HG03432 (cell line): ENCODE results near the gene CLDN9.

ENCODE experiments used
- ATAC-seq: cut with Tn5 transposase; IDR thresholded peaks from one replicate; pipeline ENCODE4 v1.9.1; 2021; ENCODE audit warnings: mild to moderate bottlenecking, moderate library complexity; ENCODE audit not compliant: unreplicated experiment

The CLDN9 gene, protein sequence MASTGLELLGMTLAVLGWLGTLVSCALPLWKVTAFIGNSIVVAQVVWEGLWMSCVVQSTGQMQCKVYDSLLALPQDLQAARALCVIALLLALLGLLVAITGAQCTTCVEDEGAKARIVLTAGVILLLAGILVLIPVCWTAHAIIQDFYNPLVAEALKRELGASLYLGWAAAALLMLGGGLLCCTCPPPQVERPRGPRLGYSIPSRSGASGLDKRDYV

DNA sequence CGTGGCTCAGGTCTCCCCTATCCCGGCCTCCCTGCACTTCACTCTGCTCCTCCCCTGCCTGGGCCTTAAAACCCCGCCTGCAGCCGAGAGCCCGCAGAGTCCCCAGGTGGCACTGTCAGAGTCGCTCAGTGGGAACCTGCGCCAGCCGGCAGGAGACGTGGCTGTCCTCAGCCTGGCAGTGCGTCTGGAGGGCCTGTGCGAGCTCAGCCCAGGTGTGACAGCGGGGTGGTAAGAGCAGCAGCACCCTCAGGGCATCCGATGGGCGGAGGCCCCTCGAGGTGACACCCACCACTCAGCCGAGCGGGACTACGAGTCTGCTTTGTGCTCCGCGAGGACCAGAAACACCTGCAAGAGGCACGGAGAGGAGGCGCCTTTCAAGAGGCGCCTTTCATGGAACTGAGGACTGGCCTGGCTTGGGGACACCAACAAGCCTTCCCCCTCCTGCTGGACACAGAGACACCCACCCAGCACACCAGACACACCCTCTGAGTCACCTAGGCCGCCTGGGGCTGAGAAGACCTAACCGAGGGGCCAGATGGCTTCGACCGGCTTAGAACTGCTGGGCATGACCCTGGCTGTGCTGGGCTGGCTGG lies at the start of gene CLDN9:
Gene CLDN9, plus strand, starts transcription at position 96 of the 593 bp plus-strand sequence. Its CDS starts 440 bp downstream, at position 536.
- no peak for ATAC-seq

DNA sequence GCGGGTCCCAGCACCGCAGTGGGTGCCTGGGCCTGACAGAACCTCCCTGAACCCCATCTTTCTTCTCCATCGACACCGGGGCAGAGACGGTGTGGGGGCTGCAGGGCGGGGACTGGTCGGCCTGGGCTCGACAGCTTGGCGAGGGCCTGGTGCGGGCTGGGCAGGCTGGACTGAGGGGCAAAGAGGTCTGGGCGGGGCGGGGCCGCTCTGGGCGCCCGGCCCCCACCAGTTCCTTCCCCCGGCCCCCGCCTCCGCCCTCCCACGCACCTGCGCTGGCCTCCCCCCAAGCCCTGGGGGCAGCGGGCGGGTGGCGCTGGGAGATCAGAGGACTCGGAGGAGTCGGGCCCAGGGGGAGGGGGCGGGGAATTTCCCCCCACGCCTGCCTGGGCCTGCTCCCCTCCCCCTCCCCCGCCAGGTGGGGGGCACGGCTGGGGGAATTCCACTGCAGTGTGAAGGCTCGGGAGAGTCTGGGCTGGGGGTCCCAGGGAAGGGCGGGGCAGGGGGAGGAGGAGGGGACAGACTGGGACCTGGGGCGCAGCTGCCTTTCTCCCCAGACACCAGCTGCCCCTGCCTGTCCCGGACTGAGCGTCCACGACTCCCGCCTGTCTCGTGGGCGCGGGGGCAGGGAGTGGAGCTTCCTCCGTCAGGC lies 49.5 kb upstream of the CLDN9 start:
- ATAC-seq = no peak

DNA sequence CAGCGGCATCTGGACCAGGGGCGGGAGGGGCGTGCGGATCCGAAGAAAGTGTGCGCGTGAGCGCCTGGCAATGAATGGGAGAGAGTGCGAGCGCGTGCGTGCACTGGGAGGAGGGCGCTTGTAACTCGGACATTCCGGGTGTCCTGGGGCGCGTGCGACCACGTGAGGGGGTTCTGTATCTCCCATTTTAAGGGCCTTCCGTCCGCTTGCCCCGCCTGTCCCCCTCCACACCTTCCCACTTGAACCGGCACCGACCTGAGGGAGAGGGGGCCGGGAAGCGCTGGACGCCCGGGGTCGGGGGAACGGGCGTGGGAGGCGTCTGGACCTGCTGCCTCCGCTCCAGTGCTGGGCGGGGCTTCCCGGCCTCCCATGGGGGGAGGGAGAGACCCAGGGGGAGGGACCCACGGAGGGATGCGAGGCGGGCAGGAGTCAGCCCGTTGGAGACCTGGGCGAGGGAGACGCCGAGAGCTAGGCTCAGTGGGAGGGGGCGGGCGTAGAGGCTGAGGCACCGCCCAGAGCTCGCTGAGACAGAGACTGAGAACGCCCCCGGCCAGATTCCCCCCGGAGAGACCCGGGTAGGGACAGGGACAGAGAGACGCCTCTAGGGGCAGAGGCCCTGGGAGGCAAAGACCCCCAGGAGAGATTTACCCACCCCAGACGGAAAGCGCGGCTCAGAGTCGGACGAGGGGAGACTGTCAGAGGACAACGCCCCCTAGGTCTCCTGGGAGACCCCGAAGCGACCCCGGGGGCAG lies 48.8 kb upstream of the CLDN9 start, which contains the start of gene KREMEN2:
Gene KREMEN2, plus strand, starts transcription at position 553 of the 752 bp plus-strand sequence. CDS start 246 bp downstream, outside the sequence.
- no peak for ATAC-seq

DNA sequence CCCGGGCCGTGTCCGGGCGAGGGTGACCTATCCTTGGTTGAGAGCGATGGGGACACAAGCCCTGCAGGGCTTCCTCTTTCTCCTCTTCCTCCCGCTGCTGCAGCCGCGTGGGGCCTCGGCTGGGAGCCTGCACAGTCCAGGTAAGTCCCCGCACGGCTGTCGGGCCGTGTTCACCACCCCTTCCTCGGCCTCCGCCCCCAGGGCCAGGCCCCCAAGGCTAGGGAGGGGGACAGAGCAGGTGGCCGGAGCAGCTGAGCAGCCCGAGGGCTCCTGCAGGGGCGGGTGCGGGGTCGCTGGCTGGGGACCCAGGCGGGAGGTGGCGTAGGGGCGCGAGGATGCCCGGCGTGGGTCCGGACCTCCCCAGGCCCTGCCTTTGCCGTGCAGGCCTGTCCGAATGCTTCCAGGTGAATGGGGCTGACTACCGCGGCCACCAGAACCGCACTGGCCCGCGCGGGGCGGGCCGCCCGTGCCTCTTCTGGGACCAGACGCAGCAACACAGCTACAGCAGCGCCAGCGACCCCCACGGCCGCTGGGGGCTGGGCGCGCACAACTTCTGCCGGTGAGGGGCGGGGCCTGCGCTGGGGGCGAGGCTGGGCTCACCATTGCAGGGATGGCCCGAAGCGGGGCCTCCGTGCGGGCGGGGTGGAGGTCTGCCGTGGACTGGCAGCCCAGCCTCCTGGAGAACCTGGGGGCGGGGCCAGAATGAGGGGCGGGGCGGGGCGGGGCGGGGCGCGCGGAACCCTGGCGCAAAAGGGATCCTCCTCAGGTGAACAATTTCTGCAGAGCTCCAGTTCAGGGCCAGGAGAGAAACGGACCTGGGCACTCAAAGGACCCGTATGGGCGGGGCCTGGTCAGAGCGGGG lies 48.0 kb upstream of the CLDN9 start:
- no peak for ATAC-seq

DNA sequence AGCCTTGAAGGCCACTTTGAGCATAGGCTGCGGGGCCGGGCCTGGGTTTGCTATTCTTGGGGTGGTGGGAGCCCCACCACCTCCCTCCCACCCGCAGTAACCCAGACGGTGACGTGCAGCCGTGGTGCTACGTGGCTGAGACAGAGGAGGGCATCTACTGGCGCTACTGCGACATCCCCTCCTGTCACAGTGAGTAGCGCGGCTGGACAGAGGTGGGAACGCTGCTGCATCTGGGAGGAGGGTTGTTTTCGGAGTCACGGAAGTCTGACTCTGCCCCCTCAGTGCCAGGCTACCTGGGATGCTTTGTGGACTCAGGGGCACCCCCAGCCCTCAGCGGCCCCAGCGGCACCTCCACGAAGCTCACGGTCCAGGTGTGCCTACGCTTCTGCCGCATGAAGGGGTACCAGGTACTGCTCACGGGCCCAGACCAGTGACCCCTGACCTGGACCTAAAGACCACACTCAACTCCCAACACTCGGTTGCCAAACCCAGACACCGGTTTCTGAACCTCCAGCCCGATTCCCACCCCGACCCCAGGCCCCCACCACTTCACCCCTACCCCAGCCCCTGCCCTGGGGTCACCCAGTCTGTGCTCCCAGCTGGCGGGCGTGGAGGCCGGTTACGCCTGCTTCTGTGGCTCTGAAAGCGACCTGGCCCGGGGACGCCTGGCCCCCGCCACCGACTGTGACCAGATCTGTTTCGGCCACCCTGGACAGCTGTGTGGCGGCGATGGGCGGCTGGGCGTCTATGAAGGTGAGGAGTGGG lies 46.5 kb upstream of the CLDN9 start:
- ATAC-seq = no peak

DNA sequence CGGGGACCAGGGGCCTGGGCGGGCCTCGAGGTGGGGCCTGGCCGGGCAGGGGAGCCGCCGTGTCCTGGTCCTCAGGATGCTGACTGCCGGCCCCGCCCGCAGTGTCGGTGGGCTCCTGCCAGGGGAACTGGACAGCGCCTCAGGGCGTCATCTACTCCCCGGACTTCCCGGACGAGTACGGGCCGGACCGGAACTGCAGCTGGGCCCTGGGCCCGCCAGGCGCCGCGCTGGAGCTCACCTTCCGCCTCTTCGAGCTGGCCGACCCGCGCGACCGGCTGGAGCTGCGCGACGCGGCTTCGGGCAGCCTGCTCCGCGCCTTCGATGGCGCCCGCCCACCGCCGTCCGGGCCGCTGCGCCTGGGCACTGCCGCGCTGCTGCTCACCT lies 45.9 kb upstream of the CLDN9 start:
- no peak for ATAC-seq

DNA sequence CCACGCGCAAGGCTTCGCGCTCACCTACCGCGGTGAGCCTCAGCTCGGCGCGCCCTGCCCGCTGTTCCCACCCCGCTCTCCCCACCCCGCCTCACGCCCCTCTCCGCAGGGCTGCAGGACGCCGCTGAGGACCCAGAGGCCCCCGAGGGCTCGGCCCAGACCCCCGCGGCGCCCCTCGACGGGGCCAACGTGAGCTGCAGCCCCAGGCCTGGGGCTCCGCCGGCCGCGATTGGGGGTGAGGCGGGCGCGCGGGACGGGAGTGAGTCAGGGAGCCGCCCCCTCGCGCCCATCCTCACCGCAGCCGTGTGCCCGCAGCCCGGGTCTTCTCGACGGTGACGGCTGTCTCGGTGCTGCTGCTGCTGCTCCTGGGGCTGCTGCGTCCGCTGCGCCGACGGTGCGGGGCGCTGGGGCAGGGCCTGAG lies 45.5 kb upstream of the CLDN9 start:
- ATAC-seq = no peak

DNA sequence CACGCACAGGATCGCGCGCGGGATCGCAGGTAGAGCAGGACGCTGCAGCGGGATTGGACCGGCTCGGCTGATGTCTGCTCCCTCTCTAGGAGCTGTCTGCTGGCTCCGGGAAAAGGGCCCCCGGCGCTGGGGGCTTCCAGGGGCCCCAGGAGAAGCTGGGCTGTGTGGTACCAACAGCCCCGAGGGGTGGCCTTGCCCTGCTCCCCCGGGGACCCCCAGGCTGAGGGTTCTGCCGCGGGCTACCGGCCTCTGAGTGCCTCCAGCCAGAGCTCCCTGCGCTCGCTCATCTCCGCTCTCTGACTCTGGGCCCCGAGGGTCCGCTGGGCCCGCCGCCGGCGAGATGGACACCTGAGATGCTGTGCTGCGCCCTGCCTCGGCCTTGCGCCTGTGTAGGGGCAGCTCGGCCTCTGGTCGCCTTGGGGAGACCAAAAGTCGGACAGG lies 45.0 kb upstream of the CLDN9 start:
- no peak for ATAC-seq

DNA sequence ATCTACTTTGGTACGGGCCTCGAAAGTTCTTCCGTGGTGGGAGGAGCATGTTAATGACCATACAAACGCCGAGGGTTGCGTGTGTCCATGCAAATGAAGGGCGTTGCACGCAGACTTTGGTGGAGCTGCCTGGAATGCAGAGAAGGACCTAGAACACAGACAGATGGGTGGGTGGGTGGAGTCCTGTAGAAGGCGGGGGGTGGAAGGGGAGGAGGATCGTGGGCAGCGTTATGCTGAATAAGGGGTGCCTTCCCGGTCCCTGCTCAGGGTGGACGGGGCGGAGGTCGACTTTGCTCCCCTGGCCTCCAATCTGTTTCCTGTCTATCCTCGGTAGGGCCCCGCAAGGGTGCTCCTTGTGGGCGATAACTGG lies 44.4 kb upstream of the CLDN9 start:
- no peak for ATAC-seq

DNA sequence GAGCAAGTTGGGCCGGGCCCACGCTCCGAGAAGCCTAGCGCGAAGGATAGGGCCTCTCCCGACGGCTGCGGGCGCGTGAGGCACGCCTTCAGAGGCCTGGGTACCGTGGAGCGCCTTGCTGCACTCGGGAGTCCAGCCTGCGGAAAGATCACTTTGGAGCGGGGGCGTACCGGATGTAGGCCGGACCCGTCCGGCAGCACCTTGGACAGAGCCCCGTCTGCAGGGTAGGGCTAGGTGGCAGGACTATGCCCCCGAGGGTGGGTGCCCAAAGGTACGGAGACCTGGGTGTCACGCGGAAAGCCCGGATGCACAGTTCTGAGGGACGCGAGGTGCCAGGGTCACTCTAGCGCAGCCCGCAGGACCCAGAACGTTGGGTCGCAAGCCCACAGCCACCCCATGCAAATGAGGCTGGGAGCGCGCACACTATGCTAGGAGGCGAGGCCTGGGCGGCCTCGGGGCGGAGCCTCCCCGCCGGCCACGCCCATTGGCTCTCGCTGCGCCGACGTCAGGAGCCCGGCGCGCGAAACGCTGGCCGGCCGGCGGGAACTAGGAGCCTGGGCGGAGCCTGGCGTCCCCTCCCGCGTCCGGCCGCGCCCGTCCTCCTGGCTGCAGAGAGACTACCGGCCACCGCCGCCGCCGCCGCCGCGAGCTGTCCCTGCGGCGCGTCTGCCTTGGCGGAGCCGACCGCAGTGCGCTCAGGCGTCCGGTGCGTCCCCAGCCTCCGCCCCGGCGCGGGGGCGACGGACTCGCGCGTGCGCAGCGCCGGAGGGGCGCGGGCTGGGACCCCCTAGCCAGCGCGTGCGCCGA lies 43.8 kb upstream of the CLDN9 start, which contains the start of gene PAQR4:
Gene PAQR4, plus strand, starts transcription at position 611 of the 807 bp plus-strand sequence. CDS start 327 bp downstream, outside the sequence.
- ATAC-seq = peak; percentile 74

DNA sequence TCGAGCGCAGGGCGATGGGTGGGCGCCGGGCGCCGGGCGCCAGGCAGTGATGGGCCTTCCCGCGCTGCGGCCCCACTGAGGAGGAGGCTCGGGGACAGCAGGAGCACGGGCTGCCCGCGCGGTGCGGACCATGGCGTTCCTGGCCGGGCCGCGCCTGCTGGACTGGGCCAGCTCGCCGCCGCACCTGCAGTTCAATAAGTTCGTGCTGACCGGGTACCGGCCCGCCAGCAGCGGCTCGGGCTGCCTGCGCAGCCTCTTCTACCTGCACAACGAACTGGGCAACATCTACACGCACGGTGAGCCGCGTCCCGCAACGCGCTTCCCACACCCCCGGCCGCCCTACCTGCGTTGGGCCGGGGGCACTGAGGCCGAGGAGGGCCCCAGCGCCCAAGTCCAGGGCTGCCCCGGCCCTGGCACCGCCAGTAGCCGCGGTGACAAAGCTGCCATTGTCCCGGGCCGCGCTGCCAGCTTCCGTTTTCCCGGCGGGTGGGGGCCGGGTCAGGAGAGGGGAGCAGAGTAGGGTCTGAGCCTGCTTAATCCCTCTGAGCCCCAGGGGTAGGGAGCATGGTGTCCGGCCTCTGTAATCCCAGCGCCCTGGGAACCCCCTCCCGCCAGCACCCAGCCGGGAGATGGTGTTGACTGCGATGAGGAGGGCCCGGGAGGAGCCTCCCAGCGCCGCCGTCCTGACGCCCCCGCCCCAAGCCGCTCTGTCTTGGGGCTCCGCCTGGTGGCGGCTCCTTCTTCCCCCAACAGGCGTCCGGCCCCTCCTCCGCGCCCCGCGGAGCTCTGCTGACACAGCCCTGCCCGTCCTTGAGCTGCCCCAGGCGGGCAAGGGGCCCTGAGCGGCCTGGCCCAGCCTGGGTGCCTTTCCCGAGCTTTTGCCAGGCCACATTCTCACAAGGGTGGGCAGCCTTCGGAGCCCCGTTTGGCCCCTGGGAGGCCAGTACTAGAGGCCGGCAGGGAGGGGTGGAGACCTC lies 42.9 kb upstream of the CLDN9 start:
- ATAC-seq = peak; percentile 40

DNA sequence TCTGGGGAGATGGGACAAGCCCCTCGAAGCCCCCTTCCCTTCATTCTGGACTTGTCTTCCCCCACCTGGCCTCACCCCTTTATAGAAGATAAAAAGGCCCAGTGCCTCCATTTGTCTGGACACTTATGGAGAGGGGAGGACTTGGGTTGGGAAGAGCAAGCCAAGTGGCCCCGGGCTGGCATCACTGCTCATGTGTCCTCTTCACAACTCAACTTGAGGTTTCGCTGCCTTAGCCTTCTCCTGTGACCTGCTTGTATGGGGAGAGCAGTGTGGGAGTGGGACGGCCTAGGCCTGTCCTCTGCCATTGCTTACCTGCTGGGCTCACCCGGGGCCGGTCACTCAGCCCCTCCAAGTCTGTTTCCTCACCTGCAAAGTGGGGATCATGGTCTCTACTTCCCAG lies 42.2 kb upstream of the CLDN9 start:
- no peak for ATAC-seq

DNA sequence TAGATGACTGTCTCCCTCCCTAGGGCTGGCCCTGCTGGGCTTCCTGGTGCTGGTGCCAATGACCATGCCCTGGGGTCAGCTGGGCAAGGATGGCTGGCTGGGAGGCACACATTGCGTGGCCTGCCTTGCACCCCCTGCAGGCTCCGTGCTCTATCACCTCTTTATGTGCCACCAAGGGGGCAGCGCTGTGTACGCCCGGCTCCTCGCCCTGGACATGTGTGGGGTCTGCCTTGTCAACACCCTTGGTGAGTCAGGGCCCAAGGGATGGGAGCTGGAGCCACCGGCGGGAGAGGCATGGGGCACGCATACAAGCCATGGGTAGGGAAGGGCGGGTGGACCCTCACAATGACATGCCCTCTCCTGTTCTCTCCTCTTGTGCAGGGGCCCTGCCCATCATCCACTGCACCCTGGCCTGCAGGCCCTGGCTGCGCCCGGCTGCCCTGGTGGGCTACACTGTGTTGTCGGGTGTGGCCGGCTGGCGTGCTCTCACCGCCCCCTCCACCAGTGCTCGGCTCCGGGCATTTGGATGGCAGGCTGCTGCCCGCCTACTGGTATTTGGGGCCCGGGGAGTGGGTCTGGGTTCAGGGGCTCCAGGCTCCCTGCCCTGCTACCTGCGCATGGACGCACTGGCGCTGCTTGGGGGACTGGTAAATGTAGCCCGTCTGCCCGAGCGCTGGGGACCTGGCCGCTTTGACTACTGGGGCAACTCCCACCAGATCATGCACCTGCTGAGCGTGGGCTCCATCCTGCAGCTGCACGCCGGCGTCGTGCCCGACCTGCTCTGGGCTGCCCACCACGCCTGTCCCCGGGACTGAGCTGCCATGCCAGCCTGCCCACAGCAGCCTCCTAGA lies 41.4 kb upstream of the CLDN9 start:
- ATAC-seq = no peak

DNA sequence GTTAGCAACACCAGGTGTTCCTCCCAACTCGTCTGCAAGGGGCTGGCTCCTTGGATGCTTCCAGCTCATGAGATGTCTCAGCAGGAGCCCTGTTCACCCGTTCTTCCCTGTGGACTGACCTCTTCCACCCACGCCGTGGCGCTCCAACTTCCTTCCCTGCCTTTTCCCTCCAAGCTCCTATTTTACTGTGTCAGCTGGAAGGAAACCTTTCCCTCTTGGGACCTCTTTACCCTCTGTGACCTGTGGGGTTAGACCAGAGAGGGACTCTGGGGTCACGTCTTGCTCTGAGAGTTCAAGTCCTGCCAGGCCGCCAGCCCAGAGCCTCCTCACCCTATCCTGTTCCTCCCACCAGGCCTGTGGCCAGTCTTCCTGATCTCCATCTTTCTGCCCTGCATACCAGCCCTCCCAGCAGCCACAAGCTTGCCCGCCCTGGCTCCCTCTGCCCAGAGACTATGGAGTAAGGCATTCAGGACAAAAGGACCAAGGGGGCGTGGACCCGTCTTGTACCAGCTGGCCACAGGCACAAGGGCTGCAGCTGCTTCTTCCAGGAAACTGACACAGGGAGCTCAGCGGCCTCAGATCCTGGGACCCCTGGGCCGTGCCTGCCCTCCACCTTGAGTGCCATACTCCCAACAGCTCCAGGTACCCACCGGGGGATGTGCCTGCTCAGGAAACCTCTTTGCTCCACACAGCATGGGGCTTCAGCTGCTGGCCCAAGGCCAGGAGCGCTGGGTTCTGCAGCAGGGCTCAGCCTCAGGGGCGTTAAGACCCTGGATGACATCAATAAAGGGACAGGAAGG lies 40.5 kb upstream of the CLDN9 start:
- no peak for ATAC-seq

DNA sequence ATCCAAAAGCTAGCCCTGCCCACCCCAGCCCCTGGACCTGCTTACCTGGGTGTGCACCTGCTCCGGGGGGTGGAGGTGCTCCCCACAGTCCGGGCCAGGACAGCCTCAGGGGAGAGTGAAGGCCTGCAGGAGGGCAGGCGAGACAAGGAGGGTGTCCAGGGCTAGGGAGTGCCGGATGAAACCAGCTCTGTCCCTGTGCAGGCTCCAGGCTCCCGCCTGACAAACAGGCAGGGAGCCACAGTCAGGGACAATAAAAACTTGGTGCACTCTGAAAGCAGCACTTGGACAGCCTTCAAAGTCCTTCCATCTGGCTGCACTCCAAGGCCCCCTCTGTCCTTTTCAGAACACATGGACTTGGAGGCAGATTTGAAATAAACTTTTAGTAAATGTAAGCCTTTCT lies 39.6 kb upstream of the CLDN9 start:
- ATAC-seq = no peak
